HG03064 (cell line): ENCODE data around the gene SPON1.

Experiments
- ATAC-seq: cut with Tn5 transposase; IDR thresholded peaks from one replicate; pipeline ENCODE4 v1.9.1; 2021; ENCODE audit warnings: low read depth; ENCODE audit not compliant: unreplicated experiment

Gene SPON1

DNA sequence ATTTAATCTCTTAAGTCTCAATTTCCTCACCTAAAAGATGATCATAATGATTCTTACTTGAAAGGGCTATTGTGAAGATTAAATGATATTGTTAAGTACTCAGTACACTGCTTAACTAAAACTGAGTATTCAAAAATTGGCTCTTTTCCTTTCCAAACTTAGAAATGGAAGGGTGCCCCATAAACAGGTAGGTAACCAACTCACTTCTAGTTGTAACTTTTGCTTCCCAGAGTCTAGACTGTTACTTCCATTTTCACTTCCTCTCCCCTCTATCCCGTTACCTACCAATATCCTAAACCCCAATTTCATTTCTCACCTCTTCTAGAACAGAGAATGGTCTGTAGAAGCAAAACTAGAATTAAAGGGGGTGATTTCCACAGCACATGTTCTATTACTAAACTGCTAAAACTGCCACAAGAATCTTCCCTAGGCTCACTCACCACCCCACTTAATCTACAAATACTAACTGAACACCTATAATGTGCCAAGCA is 346.4 kb downstream of the SPON1 start:
- peak; percentile 38 for ATAC-seq

DNA sequence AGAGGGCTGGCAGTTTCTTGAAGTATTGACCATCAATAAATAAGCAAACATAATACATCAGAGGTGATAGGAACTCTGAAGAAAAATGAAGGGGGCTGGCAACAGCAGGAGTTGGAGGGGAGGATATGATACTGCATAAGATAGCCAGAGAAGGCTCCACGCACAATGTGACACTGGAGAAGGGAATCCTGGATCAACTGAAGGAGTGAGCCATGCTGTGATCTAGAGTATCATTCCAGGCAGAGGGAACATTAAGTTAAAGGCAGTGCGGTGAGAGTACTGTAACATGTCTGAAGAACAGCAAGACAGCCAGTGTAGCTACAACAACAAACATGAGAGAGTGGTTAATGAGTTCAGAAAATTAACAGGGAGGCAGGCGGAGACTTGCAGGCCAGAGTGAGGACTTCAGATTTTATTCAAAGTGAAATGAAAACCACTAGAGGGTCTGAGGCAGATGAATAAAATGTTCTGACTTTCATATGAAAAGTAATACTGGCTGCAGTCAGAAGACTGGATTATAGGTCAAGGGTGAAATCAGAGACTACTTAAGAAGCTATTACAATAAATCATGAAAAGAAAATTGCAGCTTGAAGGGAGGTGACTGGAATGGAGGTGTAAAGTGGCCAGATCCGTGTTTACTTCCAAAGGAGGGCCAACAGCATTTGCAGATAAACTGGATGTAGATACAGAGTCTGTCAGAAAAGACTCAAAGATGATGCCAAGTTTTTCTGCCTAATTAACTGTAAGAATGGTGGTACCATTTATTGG is 347.1 kb downstream of the SPON1 start:
- no peak for ATAC-seq

- ATAC-seq, result no peak
Observed at GRCh38 chr11:14310679-14311078, 348.2 kb downstream of the SPON1 start.

DNA sequence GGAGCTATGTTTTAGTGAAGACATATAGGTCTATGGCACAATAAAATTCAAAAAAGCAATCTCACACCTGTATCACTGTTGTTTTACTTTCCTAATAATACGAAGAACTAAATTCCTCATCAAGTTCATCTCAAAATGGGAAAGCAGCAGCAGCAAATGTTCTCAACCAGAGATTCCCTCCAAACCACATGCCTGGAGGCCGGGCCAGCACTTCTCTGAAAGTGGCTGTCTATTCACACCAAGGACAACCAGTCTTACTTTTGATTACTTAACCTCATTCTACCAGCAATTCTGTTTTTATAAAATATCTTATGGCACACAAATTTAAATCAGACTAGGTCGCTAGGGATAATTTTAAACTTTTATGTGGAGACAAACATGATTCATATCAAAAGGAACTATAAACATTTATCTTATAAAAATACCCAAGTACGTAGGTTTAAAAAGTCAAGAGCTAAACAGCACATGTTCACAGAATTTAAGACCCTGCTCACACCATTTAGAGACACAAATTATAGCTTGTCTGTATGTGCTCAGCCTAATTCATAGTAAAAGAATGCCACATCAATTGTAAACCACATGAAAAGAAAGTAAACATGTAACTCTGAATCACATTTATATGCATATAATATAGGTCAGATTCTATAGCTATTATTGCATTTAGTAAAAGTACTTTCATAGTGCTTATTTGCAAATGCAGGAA is 350.4 kb downstream of the SPON1 start:
- ATAC-seq, result no peak

DNA sequence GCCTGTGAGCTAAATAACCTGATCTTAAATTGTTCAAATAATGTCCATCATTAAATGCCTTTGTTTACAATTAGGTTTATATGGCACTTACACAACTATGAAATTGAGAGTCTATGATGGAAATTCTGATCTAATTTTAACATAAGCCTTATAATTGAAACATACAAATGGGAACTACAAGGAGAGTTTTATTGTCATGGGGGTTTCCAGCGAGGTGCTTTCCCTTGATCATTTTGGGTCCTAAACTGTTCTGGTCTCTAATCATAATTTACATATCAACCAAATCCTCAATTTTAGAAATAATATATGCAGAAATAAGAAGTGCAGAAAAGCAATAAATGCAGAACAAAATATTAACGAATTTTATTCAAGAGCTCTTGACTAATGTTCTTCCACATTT is 351.6 kb downstream of the SPON1 start:
- no peak for ATAC-seq

DNA sequence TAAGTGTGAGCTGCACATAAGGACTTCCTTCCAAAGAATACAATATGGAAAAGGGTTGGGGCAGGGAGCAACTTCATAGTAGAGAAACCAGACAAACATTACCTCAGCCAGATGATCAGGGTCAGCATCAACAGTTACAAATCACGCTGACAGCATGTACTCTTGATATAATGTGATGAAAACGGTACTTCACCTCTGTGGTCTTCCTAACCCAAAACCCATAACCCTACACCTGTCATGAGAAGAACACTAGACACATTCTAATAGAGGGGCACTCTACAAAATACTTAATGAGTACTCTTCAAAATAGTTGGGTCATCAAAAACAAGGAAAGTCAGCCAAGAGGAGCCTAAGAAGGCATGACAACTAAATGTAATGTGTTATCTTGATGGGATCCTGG is 352.6 kb downstream of the SPON1 start:
- no peak for ATAC-seq
